ENCODE data around the gene TCEAL3.

DNA sequence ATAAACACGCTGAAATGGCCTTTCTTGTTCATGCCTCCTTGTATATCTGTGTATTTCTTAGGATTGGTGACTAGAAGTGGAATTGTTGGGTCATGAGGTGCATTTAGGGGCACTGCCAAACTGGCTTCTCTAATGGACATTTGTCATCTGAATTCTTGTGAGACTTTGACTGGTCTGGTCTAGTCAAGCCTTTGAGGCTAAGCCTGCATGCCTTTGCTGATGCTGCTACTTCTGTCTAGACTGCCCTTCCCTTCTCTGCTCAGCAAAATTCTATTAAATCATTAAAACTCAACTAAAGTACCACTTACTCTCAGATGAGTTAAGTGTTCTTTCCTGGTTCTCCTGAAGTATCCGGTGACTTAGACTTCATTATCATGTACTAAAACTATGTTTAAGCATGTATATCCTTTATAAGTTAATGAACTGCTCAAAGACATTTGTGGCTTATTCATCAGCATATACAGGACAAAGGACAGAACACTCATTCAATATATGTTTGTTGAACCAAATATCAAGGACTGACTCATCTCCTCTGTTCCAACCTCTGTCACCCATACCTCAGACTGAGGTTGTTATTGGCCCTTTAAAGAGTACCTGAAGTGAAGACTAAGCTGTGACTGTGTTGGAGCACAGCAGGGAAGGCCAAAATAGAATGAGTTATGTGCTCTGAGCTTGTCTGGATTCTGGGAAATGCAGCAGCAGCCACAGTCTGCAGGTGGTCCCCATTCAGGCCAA is 30.0 kb downstream of the TCEAL3 start:
- TF ChIP-seq POLR2A (IDR thresholded peaks at IDR 0.05), result no peak
- TF ChIP-seq CTCF (IDR thresholded peaks at IDR 0.05), result no peak
